GM19193 (cell line): ENCODE results near the gene INO80D.

Experiments used
- POLR2A ChIP-seq: IDR thresholded peaks from 4 replicates; pipeline ENCODE4 v1.6.1; 2011; ENCODE audit not compliant: insufficient read depth, insufficient read length; ENCODE audit errors: extremely low read depth

Gene INO80D

DNA sequence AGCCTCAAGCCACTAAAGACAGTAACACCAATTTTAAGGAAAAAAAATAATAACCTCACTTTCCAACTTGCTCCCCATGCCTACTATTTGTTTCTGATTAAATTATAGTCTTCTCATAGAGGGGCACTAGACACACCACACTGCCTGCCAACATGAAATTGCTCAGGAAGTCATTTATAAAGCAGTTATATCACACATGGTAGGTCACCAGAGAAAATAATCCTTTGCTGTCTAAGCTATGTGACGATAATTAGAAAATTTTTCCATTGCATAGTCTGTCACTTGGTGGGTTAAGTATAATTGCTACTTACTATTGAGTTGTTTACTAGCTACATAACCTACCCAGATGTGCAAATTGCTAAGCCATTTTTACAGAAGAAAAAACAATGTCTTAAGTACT lies 85.2 kb downstream of the INO80D start:
- no peak for TF ChIP-seq POLR2A

DNA sequence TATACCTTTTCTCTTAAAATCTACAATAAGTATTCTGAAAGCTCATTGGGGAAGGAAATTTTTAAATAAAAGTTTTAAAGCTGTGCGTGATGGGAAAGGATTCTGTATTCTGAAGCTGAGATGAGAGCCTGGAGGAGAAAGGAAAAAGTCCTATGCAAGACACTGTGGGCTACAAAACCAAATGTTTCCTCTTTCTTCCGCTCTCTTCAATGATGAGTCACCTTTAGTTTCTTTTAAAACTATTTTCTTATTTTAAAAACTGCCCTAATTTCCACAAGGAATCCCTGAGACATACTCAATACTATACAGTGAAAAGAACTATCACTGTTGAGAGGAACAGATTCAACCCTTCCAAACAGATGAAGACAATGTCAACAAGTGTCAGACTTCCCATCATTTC lies 87.4 kb downstream of the INO80D start:
- TF ChIP-seq POLR2A = no peak

DNA sequence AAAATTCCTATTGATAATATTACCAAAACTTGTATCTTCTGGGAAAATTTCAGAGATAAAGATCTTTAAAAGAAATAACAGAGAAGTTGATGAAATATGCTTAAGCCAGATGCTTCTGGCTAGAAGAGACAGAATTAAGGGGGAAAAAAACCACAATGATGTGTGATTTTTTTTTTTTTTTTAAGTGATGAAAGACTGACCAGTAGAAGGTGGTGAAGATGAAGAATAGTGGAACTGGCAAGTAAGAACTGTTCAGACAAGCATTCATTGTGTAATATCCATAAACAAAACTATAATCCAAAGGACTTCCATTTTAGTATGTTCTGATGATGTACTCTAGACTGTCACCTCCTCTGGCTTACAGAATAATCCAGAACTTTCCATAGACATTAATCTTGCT lies 89.8 kb downstream of the INO80D start:
- no peak for TF ChIP-seq POLR2A

DNA sequence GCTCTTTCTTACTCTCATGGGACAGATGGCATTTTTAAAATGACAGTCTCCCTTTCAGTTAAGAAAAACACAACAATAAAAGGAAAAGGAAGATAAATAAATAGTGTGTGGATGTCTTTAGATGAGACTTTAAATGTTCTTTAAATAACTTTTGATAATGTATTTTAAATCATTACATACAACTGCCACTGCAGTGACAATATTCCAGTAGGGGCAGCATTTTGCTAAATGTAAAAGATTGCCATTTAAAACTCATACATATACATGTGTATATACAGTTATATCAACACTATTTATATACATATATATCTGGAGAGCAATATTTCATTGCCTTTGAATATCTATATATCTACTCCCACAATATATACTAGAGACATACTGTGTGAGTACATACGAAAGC lies 90.7 kb downstream of the INO80D start:
- TF ChIP-seq POLR2A = no peak

DNA sequence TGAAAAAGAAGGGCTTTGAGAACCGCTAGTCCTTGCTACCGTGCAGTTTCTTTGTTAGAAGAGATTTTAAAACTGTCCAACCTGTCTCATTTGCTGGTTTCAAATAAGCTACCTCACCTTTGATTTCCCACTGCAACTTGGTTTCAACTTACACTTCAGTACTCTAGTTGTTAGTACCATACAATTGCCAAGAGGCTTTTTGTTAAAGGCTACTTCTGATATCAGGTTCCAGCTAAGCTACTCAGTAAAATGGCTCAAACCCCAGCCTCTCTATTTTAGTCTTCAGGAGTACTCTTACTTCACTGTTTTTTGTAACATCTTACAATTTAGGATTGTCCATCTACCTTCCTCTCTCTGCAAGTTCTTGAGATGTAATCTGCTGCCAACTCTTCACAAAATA lies 91.6 kb downstream of the INO80D start:
- no peak for TF ChIP-seq POLR2A

DNA sequence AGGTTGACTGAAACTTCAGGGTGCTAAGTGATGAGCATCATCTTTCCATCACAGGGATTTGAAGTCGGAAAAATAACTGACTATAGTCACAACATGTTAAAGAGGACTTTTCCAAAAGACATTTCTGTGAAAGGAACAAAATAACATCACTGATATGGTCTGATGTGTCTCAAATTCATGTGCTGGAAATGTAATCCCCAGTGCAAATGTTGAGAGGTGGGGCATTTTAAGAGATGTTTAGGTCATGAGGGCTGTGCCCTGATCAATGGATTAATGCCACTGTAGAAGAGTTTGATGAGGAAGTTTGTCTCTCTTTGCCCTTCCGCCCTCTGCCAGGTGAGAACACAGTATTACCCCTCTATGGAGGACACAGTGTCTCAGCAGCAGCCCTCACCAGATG lies 95.9 kb downstream of the INO80D start:
- TF ChIP-seq POLR2A = no peak

DNA sequence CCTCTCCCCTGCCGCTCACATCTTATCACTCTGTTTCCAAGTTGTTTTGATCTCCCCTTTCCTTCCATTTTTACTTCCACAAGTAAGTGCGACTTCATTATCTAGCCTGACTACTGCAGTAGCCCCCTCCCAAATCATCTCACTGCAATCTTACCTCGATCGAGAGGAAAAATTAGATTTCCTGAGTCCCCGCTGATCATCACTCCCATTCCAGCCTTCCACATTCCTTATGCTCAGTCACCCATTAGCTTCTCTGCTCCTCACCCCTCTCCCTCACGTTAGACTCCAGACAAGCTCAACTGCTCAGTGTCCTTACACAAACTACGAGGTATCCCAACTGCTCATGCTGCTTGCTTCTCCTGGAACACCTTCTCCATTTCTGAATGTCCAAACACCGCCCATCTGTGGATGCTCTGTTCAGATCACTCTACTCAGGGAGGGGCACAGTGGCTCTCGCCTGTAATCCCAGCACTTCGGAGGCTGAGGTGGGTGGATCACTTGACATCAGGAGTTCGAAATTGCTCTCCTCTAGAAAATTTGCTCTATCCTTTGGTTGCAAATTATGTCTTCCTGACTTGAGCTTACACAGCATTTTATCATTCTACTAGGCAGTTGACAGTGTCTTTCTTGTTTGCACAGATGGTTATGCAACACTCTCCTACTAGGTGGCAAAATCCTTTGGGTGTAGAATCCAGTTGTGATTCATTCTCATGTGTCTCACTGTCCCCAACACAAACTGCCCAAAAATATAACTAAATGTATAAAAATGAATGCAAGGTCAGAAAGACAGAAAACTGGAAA lies 96.5 kb downstream of the INO80D start:
- TF ChIP-seq POLR2A = no peak

DNA sequence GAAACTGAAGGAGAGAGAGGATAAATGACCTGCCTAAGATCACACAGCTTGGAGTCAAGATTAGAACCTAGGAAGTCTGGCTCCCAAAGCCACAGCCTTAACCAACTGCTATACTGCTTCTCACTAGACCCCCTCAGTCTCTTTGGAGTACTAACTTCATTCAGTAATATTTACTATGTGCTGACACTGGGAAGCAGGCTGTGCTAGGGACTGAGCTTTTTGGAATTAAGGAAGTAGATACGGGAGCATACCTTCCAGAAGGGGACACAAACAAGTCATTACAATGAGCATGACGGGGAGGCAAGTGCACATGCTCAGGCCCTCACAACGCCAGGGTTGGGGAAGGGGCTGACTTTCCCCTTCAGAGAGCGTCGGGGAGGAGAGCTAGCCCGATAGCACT lies 97.7 kb downstream of the INO80D start:
- no peak for TF ChIP-seq POLR2A

DNA sequence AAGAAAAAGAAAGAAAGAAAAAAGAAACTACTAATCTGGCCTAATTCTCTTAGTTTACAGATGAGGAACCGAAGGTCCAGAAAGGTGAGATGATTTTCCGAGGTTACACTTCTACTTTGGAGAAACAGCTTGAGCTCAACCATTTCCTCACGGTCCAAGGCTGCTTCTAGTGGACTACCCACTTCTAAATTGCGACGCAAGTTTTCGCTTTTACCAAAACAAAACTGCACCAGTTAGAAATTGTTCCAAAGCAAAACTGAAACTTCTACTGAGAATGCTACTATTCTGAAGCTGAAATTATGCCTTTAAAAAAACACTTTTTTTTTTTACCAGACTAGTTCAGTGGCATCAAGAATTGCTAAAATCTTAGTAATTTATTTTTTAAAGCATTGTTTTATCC lies 101.6 kb downstream of the INO80D start:
- no peak for TF ChIP-seq POLR2A

DNA sequence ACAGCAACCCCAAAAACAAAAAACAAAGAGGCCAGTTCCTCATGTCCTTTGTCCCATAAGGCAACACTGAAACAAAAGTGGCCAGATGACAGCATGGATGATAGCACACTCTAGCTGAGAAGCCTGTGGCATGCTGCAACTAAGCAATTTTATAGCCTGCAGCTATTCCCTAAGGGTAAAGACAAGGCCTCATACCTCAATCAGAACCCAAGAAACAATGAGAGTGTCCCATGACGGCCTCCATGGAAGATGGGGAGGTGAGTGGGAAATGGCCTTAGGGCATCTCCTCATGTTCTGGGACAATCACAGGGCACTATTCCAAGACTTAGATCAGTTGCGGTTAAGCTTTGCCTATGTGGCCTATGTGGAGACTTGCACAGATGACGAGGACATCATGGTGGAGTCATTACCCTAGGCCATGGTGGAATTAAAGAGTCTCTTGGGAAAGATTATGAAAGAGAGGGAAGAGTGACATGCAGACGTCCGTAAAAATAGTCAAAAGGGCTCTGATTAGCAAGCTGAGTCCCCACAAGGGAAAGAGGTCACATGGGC lies 103.1 kb downstream of the INO80D start:
- no peak for TF ChIP-seq POLR2A

DNA sequence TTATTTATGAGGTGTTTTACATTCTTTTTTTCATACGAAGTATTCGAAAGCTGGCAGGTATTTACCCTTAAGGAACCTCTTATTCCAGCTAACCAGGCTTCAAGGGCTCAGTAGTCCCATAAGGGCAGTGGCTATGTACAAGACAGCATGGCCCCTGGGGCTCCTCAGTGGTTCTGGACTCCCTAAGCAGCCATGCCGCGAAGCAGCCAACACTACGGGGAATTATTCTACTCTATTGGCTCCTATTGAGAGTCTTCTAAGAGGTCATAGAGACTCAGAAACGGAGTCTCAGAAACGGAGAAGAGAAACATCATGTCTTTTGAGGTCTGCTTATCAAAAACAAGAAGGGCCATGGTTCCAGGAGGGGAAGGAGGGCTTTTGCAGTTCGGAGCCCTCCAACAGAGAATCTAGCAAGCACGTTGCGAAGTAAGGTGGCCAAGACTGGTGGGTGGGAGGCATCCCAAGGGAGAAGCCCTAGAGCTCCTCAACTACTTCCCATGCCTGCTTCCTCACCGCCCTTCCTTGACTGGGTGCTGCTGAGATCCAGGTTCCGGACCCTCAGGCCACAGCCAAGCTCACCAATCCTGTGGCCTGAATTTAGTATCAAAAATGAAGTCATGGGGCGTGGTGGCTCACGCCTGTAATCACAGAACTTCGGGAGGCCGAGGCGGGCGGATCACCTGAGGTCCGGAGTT lies 109.7 kb downstream of the INO80D start:
- TF ChIP-seq POLR2A = no peak

DNA sequence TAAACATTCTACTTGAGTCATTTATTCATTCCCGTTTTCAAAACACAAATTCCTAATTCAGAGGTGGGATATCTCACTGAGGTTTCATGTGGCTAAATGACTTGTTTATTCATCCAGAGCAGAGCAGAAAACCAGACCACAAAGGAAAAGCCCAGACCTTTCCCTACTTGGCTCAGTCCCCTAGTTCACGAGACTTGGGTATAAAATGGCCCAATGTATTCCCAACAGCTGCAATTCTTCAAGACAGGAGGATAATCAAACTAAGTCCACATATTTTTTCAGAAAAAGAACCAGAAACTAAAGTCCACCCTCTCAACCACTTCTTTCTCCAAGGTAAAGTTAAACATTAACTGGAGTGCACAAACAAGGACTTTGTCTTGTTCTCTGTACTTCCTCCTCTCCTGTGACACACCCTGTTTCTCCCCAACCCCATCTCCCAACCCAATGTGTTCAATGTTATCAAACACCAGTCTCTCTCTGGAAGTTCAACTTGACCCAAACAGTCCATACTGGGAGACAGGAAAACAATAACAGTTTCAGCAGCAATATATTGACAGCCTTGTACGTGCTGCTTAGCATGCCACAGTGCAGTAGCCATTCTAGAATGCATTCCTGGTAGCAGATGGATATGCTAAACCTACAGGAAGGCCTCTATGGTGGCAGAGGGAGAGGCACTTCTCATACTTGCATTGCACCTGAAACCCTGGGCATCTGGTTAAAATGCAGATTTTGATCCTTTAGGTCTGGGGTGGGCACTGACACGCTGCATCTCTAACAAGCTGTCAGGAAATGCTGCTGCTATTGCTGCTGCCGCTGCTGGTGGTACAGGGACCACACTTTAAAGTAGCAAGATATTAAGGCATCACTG lies 110.7 kb downstream of the INO80D start:
- no peak for TF ChIP-seq POLR2A

DNA sequence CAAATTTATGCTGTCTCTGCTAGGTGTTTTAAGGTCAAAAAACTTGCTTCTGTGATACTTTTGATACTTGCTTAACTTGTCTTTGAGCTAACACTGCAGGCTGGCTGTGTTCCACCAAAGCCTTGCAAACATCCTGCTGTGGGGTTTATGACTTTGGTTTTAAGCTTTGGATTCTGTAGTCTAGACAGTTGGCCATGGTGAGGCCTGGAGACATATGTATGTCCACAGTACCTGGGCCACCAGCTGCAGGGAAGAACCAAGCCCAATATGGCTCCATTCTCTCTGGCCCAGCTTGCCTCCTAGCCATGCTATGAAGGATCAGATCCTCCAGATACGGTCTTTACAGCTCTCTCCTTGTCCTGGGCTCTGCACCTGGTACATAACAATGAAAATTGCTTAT lies 113.9 kb downstream of the INO80D start:
- TF ChIP-seq POLR2A = no peak

DNA sequence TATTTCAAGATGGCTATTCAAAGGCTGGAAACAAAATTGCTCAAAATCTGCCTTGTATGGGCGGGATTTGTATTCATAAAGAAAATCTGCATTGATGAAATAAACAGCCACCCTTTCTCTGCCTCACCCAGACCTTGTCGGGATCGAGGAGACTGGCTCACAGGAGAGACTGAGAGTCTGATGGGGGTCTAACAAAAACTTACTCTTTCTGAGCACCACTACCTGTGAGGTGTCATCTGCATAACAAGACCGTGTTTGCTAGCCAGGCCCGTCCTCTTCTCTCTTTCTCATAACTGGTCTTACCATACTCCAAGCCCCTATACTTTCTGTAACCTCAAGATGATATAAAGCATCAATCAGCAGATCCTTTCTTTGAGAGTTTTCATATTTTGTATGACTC lies 115.6 kb downstream of the INO80D start:
- no peak for TF ChIP-seq POLR2A

DNA sequence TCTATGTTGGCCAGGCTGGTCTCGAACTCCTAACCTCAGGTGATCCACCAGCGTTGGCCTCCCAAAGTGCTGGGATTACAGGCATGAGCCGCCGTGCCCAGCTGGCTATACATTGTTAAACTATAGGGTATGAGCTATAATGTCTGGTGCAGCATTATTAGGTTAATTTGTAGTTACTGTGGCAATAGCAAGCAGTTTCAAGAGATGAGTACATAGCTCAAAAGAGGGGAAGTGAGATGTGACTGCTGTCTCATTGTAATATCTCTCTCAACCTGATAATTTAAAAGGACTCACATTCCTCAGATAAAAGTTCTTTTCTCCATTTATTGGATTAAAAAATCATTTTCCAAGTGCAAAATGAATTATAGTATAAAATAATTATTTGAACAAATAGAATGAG lies 116.4 kb downstream of the INO80D start:
- no peak for TF ChIP-seq POLR2A
